IPS-18a (cell line): ENCODE data around the gene RAPGEF5.

Experiments
- H3K27ac ChIP-seq: one replicate; pipeline ENCODE4 v1.5.1; 2013; ENCODE audit warnings: low read length
- H3K27me3 ChIP-seq: one replicate; pipeline ENCODE4 v1.6.1; 2013; ENCODE audit warnings: mild to moderate bottlenecking, low read length; ENCODE audit not compliant: control insufficient read depth, insufficient read depth
- H3K36me3 ChIP-seq: one replicate; pipeline ENCODE4 v1.6.1; 2013; ENCODE audit warnings: low read depth, low read length; ENCODE audit not compliant: control insufficient read depth
- H3K4me1 ChIP-seq: one replicate; pipeline ENCODE4 v1.6.1; 2013; ENCODE audit warnings: low read depth, low read length; ENCODE audit not compliant: control insufficient read depth
- H3K4me3 ChIP-seq: one replicate; pipeline ENCODE4 v1.5.1; 2013; ENCODE audit warnings: low read length
- H3K9ac ChIP-seq: one replicate; pipeline ENCODE4 v1.6.1; 2013; ENCODE audit warnings: mild to moderate bottlenecking, low read length, moderate library complexity
- H3K9me3 ChIP-seq: one replicate; pipeline ENCODE4 v1.6.1; 2013; ENCODE audit warnings: low read depth, low read length; ENCODE audit not compliant: control insufficient read depth

RAPGEF5 gene

GRCh38 chr7:22181663-22182062, 175.3 kb downstream of the RAPGEF5 start:
- Histone ChIP-seq H3K27ac (no peak overlapping the region), H3K9ac (no peak overlapping the region), H3K36me3 (no peaks in the 10 kb centered on the region), H3K4me1 (peaks cover 23% of the 10 kb centered on the region), H3K4me3 (no peak overlapping the region), H3K9me3 (no peaks in the 10 kb centered on the region), H3K27me3 (no peaks in the 10 kb centered on the region)

- Histone ChIP-seq H3K4me3 (no peak overlapping the region), H3K36me3 (no peaks in the 10 kb centered on the region), H3K9ac (no peak overlapping the region), H3K4me1 (peaks cover 11% of the 10 kb centered on the region), H3K27ac (no peak overlapping the region), H3K27me3 (no peaks in the 10 kb centered on the region), H3K9me3 (no peaks in the 10 kb centered on the region)
Observed at GRCh38 chr7:22179442-22179879, 177.5 kb downstream of the RAPGEF5 start.

GRCh38 chr7:22178735-22179134, 178.2 kb downstream of the RAPGEF5 start:
- no peak overlapping the region for H3K4me3 ChIP-seq
- H3K36me3 ChIP-seq, result no peaks in the 10 kb centered on the region

GRCh38 chr7:22176791-22177412, 180.1 kb downstream of the RAPGEF5 start:
- no peak overlapping the region for H3K27ac ChIP-seq
- H3K27me3 ChIP-seq, result no peaks in the 10 kb centered on the region
- H3K36me3 ChIP-seq, result no peaks in the 10 kb centered on the region
- H3K4me1 ChIP-seq, result peaks cover 7% of the 10 kb centered on the region
- H3K9me3 ChIP-seq, result no peaks in the 10 kb centered on the region
- H3K9ac ChIP-seq, result no peak overlapping the region
- H3K4me3 ChIP-seq, result no peak overlapping the region

More at GRCh38 chr7:22178735-22179134, 178.2 kb downstream of the RAPGEF5 start:
- H3K27ac ChIP-seq, result no peak overlapping the region
- H3K27me3 ChIP-seq, result no peaks in the 10 kb centered on the region
- peaks cover 8% of the 10 kb centered on the region for H3K4me1 ChIP-seq
- H3K9ac ChIP-seq, result no peak overlapping the region
- no peaks in the 10 kb centered on the region for H3K9me3 ChIP-seq

GRCh38 chr7:22174574-22174953, 182.4 kb downstream of the RAPGEF5 start:
- H3K4me3 ChIP-seq, result no peak overlapping the region
- peaks cover 5% of the 10 kb centered on the region for H3K4me1 ChIP-seq
- no peaks in the 10 kb centered on the region for H3K36me3 ChIP-seq
- no peaks in the 10 kb centered on the region for H3K27me3 ChIP-seq
- H3K27ac ChIP-seq, result no peak overlapping the region
- no peaks in the 10 kb centered on the region for H3K9me3 ChIP-seq
- no peak overlapping the region for H3K9ac ChIP-seq

GRCh38 chr7:22173685-22174573, 183.0 kb downstream of the RAPGEF5 start:
- Histone ChIP-seq H3K9me3 (no peaks in the 10 kb centered on the region), H3K27ac (no peak overlapping the region), H3K9ac (no peak overlapping the region), H3K27me3 (no peaks in the 10 kb centered on the region), H3K4me1 (peaks cover 5% of the 10 kb centered on the region), H3K4me3 (no peak overlapping the region), H3K36me3 (no peaks in the 10 kb centered on the region)

GRCh38 chr7:22168129-22168634, 188.8 kb downstream of the RAPGEF5 start:
- Histone ChIP-seq H3K9ac (no peak overlapping the region), H3K27ac (no peak overlapping the region), H3K27me3 (no peaks in the 10 kb centered on the region), H3K36me3 (no peaks in the 10 kb centered on the region), H3K9me3 (no peaks in the 10 kb centered on the region), H3K4me1 (no peaks in the 10 kb centered on the region), H3K4me3 (no peak overlapping the region)

GRCh38 chr7:22167482-22167881, 189.5 kb downstream of the RAPGEF5 start:
- Histone ChIP-seq H3K27ac (no peak overlapping the region), H3K4me3 (no peak overlapping the region), H3K27me3 (no peaks in the 10 kb centered on the region), H3K9me3 (no peaks in the 10 kb centered on the region), H3K9ac (no peak overlapping the region), H3K36me3 (no peaks in the 10 kb centered on the region), H3K4me1 (no peaks in the 10 kb centered on the region)

GRCh38 chr7:22166928-22167327, 190.0 kb downstream of the RAPGEF5 start:
- H3K36me3 ChIP-seq, result no peaks in the 10 kb centered on the region
- no peaks in the 10 kb centered on the region for H3K27me3 ChIP-seq
- no peak overlapping the region for H3K4me3 ChIP-seq
- no peaks in the 10 kb centered on the region for H3K4me1 ChIP-seq
- H3K9me3 ChIP-seq, result no peaks in the 10 kb centered on the region
- H3K27ac ChIP-seq, result no peak overlapping the region
- H3K9ac ChIP-seq, result no peak overlapping the region

GRCh38 chr7:22159341-22159740, 197.6 kb downstream of the RAPGEF5 start:
- Histone ChIP-seq H3K4me3 (no peak overlapping the region), H3K4me1 (peaks cover 5% of the 10 kb centered on the region), H3K36me3 (peaks cover 3% of the 10 kb centered on the region), H3K9ac (no peak overlapping the region), H3K9me3 (no peaks in the 10 kb centered on the region), H3K27me3 (no peaks in the 10 kb centered on the region), H3K27ac (no peak overlapping the region)

GRCh38 chr7:22157552-22157951, 199.4 kb downstream of the RAPGEF5 start:
- no peak overlapping the region for H3K9ac ChIP-seq
- peaks cover 3% of the 10 kb centered on the region for H3K36me3 ChIP-seq
- H3K4me1 ChIP-seq, result peaks cover 21% of the 10 kb centered on the region
- H3K27ac ChIP-seq, result no peak overlapping the region
- no peak overlapping the region for H3K4me3 ChIP-seq
- H3K27me3 ChIP-seq, result no peaks in the 10 kb centered on the region
- H3K9me3 ChIP-seq, result no peaks in the 10 kb centered on the region
